ENCODE data around the gene MAF. TPM values are rescaled to one million over a fixed set of nuclear protein-coding genes. Genes with fewer than 3 reads are reported as not detected.

The MAF gene
- total and polyA plus RNA-seq, 2 of the 13 experiments (the other 11 are each of a cell fraction or from before 2014, with no cell fraction given): 0.07 to 0.31 TPM

- TF ChIP-seq ISX (CRISPR knock-in tag; conservative IDR thresholded peaks at IDR 0.05): no peak
- no peak for TF ChIP-seq HNF4G (IDR thresholded peaks at IDR 0.05; ENCODE audit: borderline replicate concordance, low read depth, low read length)
- no peak for TF ChIP-seq HNF4G (CRISPR knock-in tag; IDR thresholded peaks at IDR 0.05; ENCODE audit: borderline replicate concordance, low read depth)
- TF ChIP-seq ELF3 (CRISPR knock-in tag; IDR thresholded peaks at IDR 0.05): no peak
- TF ChIP-seq NCOA2 (CRISPR knock-in tag; IDR thresholded peaks at IDR 0.05): no peak
- no peak for TF ChIP-seq AKAP8 (CRISPR knock-in tag; IDR thresholded peaks at IDR 0.05)
- TF ChIP-seq HCFC1 (IDR thresholded peaks at IDR 0.05; ENCODE audit: low read depth, low read length): no peak
- TF ChIP-seq MATR3 (CRISPR knock-in tag; IDR thresholded peaks at IDR 0.05): no peak
- TF ChIP-seq NR1H2 (CRISPR knock-in tag; IDR thresholded peaks at IDR 0.05; ENCODE audit: borderline replicate concordance, low read depth): no peak
Measured at GRCh38 chr16:79595231-79595641, 5.3 kb downstream of the MAF start (continued).

GRCh38 chr16:79593754-79594153 is 6.8 kb downstream of the MAF start:
- BruUV-seq (replicated peaks): no TSS peak
- H3K9me3 ChIP-seq (ENCODE audit: low read length): no peaks in the 10 kb centered on the region
- intact Hi-C loops (cut with micrococcal nuclease; ENCODE audit: unreplicated experiment) (no loop called here), in situ Hi-C loops (cut with HindIII; ENCODE audit: extremely low pct_ligation_motif_present, low pct_unique_long_range_greater_than_20kb) (no loop called here)
- H3K9ac ChIP-seq (ENCODE audit: insufficient read depth, low read depth, low read length): no peak overlapping the region
- no peak overlapping the region for H2AFZ ChIP-seq (ENCODE audit: low read length)
- H3K27ac ChIP-seq (ENCODE audit: extremely low read length, insufficient read depth, low read length): no peak overlapping the region
- H3K4me2 ChIP-seq (ENCODE audit: low read depth, low read length): no peak overlapping the region
- H3K27me3 ChIP-seq (ENCODE audit: control insufficient read depth in 1 of 2, insufficient read depth in 2 of 2, low read length in 2 of 2): peaks cover 2 to 41% of the 10 kb centered on the region in 2 experiments; a peak in 3 of 5 replicates
- no peaks in the 10 kb centered on the region for H3K79me2 ChIP-seq (ENCODE audit: insufficient read depth, low read length)
- ChIA-PET CTCF (ENCODE audit: low intra/inter-chr PET ratio, low total read pairs) (no interaction called here), POLR2A (no interaction called here)
- no peaks in the 10 kb centered on the region for H3K36me3 ChIP-seq (replicated peaks in 1 of 2; ENCODE audit: control insufficient read depth in 1 of 2, insufficient read depth in 2 of 2, low read length in 2 of 2)
- WGBS (ENCODE audit: low lambda C conversion rate): 71% methylated on average over 8 of the region's 8 CpGs
- ATAC-seq (no peak), FAIRE-seq (no peak), DNase-seq (ENCODE audit: low spot score) (no peak)
- H3K4me3 ChIP-seq (replicated peaks in 1 of 3; ENCODE audit: insufficient read depth in 1 of 3, low read depth in 2 of 3, low read length in 3 of 3): no peak overlapping the region
- H3K4me1 ChIP-seq (ENCODE audit: insufficient read depth, low read length): no peaks in the 10 kb centered on the region
- H4K20me1 ChIP-seq (ENCODE audit: insufficient read depth, low read length): no peaks in the 10 kb centered on the region
- TF ChIP-seq ZBTB40 (IDR thresholded peaks at IDR 0.05) (no peak), ZBTB40 (CRISPR knock-in tag; IDR thresholded peaks at IDR 0.05) (no peak), TCF12 (IDR thresholded peaks at IDR 0.05) (no peak), TCF12 (CRISPR knock-in tag; IDR thresholded peaks at IDR 0.05) (no peak), NFYC (CRISPR knock-in tag; IDR thresholded peaks at IDR 0.05) (no peak)
